GM10248 (cell line): ENCODE data around the gene ZBTB7C.

Experiments
- CTCF ChIA-PET: fragments of 300-600 bp; sonication (Branson Sonifier 250); formaldehyde crosslinking; extraction: SDS; loops from one replicate; lab custom pipeline; 2021; ENCODE audit warnings: antibody characterized with exemption; lab: Yijun Ruan, JAX
- POLR2A ChIA-PET: fragments of 350-650 bp; sonication (Branson Sonifier 250); formaldehyde crosslinking; extraction: SDS; loops from one replicate; lab custom pipeline; 2020; ENCODE audit warnings: antibody characterized with exemption; lab: Yijun Ruan, JAX
- DNase-seq: peaks from one replicate; pipeline ENCODE4 v3.0.0; 2012; ENCODE audit errors: extremely low spot score
- CTCF ChIP-seq: IDR thresholded peaks from 2 replicates; pipeline ENCODE4 v1.5.1; 2012; ENCODE audit warnings: mild to moderate bottlenecking, low read depth; ENCODE audit errors: extremely low read depth, missing control alignments, control extremely low read depth

Gene ZBTB7C

GRCh38 chr18:48075707-48076093, 333.5 kb downstream of the ZBTB7C start:
- ChIA-PET POLR2A (no interaction called here), CTCF (no interaction called here)
- TF ChIP-seq CTCF = no peak
- no peak for DNase-seq

GRCh38 chr18:48074929-48075706, 334.1 kb downstream of the ZBTB7C start:
- ChIA-PET CTCF (no interaction called here), POLR2A (no interaction called here)
- DNase-seq = no peak
- TF ChIP-seq CTCF = no peak

- TF ChIP-seq CTCF = no peak
- POLR2A ChIA-PET = no interaction called here
- CTCF ChIA-PET = no interaction called here
- DNase-seq = no peak
Observed at GRCh38 chr18:48073211-48073930, 335.8 kb downstream of the ZBTB7C start.

GRCh38 chr18:48072428-48073204, 336.6 kb downstream of the ZBTB7C start:
- POLR2A ChIA-PET = no interaction called here
- TF ChIP-seq CTCF = no peak
- CTCF ChIA-PET = no interaction called here
- DNase-seq = no peak

- DNase-seq = no peak
- POLR2A ChIA-PET = no interaction called here
- TF ChIP-seq CTCF = no peak
- CTCF ChIA-PET = interaction anchor here (0.7 kb wide), 1 partner anchor 11 kb away, joined by 4 read pairs; no protein-coding TSS in a partner anchor
Observed at GRCh38 chr18:48068916-48069445, 340.2 kb downstream of the ZBTB7C start.

- TF ChIP-seq CTCF = no peak
- ChIA-PET CTCF (interaction anchor here (1.4 kb wide), 1 partner anchor 22 kb away, joined by 3 read pairs; no protein-coding TSS in a partner anchor), POLR2A (no interaction called here)
- no peak for DNase-seq
Observed at GRCh38 chr18:48066225-48066652, 342.9 kb downstream of the ZBTB7C start.
